HG03175 (cell line): ENCODE data around the gene DMAC1.

Experiments
- ATAC-seq: cut with Tn5 transposase; IDR thresholded peaks from one replicate; pipeline ENCODE4 v1.9.1; 2021; ENCODE audit warnings: mild to moderate bottlenecking, moderate library complexity; ENCODE audit not compliant: unreplicated experiment

DMAC1 gene

GRCh38 chr9:7799234-7799943, at the start of gene DMAC1:
TSS of gene DMAC1 (minus strand) at chr9:7799778. CDS start at chr9:7799734, 44 bp downstream.
- ATAC-seq: peak; percentile 96

GRCh38 chr9:7849362-7849761, 49.8 kb upstream of the DMAC1 start:
- no peak for ATAC-seq

GRCh38 chr9:7848498-7848897, 48.9 kb upstream of the DMAC1 start:
- ATAC-seq: no peak

GRCh38 chr9:7844242-7844641, 44.7 kb upstream of the DMAC1 start:
- peak; percentile 72 for ATAC-seq

GRCh38 chr9:7841831-7842230, 42.3 kb upstream of the DMAC1 start:
- no peak for ATAC-seq

GRCh38 chr9:7834531-7834930, 35.0 kb upstream of the DMAC1 start:
- no peak for ATAC-seq

- no peak for ATAC-seq
Measured at GRCh38 chr9:7828334-7828733, 28.8 kb upstream of the DMAC1 start.

GRCh38 chr9:7827792-7828191, 28.2 kb upstream of the DMAC1 start:
- ATAC-seq: no peak

- ATAC-seq: no peak
Measured at GRCh38 chr9:7827056-7827455, 27.5 kb upstream of the DMAC1 start.

- no peak for ATAC-seq
Measured at GRCh38 chr9:7823651-7824050, 24.1 kb upstream of the DMAC1 start.

GRCh38 chr9:7819984-7820383, 20.4 kb upstream of the DMAC1 start:
- no peak for ATAC-seq

- no peak for ATAC-seq
Measured at GRCh38 chr9:7816021-7816420, 16.4 kb upstream of the DMAC1 start.

- ATAC-seq: no peak
Measured at GRCh38 chr9:7813030-7813429, 13.5 kb upstream of the DMAC1 start.

- ATAC-seq: no peak
Measured at GRCh38 chr9:7811677-7812076, 12.1 kb upstream of the DMAC1 start.

GRCh38 chr9:7802666-7803065, 3.1 kb upstream of the DMAC1 start:
- no peak for ATAC-seq

GRCh38 chr9:7799944-7800285, 337 bp upstream of the DMAC1 start:
- ATAC-seq: peak; percentile 23

GRCh38 chr9:7794196-7794595, 5.4 kb downstream of the DMAC1 start:
- no peak for ATAC-seq

GRCh38 chr9:7791394-7791793, 8.2 kb downstream of the DMAC1 start:
- ATAC-seq: no peak

- ATAC-seq: no peak
Measured at GRCh38 chr9:7790819-7791182, 8.8 kb downstream of the DMAC1 start.

GRCh38 chr9:7790022-7790818, 9.4 kb downstream of the DMAC1 start:
- no peak for ATAC-seq

GRCh38 chr9:7788772-7789171, 10.8 kb downstream of the DMAC1 start:
- ATAC-seq: no peak

GRCh38 chr9:7785813-7786212, 13.8 kb downstream of the DMAC1 start:
- ATAC-seq: no peak

- no peak for ATAC-seq
Measured at GRCh38 chr9:7784472-7784871, 15.1 kb downstream of the DMAC1 start.
